Stimulated activated naive CD8-positive, alpha-beta T cell treated with anti-CD3 and anti-CD28 coated beads, Interleukin-15, amount 100 ng/mL, for 72 hours (primary cell): Measurements from ENCODE around the gene IGSF10.

ENCODE experiments used
- ATAC-seq: fragments of 150-1000 bp; cut with Tn5 transposase; 2 replicates; pipeline ENCODE4 v1.10.0; 2021; ENCODE audit warnings: mild to moderate bottlenecking, moderate library complexity
- DNase-seq, 2 donors: peaks; one replicate each; pipeline ENCODE4 v3.0.0; 2021 to 2022
- H3K27ac Mint-ChIP-seq, 2 donors: one replicate each; pipeline ENCODE4 v1.8.0; 2022; ENCODE audit warnings: mild to moderate bottlenecking in 2 of 2, mixed read lengths in 2 of 2, moderate library complexity in 2 of 2
- H3K27me3 Mint-ChIP-seq: one replicate; pipeline ENCODE4 v1.8.0; 2022; ENCODE audit warnings: mixed read lengths
- H3K4me1 Mint-ChIP-seq: one replicate; pipeline ENCODE4 v1.8.0; 2022; ENCODE audit warnings: mild to moderate bottlenecking, mixed read lengths
- H3K4me3 Mint-ChIP-seq, 2 donors: one replicate each; pipeline ENCODE4 v1.8.0; 2022; ENCODE audit warnings: mild to moderate bottlenecking in 2 of 2, mixed read lengths in 2 of 2, moderate library complexity in 1 of 2
- H3K9me3 Mint-ChIP-seq, 2 donors: one replicate each; pipeline ENCODE4 v1.8.0; 2022; ENCODE audit warnings: mixed read lengths in 2 of 2

Gene IGSF10

DNA sequence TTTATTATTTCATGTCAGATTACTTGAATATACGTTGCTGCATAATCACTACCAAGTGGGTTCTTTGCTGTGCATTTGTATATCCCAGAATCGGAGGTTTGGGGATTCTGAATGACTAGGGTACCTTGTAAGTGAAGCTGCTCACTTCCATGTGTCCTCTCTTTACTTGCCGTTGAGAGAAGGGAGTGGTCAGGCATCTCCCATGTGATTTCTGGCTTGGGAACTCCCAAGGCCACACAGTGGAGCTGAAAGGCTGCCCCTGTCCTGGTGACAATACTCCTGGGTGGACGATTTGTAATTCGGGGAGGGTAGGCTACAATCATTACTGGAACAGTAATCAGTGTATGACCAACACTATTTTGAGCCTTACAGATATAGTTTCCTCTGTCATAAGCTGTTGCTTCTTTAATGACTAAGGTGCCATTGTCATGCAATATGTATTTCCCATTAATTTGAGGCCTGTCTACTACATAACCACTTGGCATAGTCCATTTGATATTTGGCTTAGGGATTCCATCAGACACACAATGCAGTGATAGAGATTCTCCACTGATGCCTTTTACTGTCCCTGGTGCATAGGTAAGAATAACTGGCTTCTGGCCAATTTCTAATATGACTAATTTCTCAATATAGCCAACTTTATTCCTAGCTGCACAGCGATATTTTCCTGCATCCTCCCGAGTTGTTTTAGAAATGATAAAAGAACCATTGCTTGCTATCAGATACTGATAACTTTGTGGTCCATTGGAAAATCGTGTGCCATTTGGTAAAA is 24.0 kb downstream of the IGSF10 start:
- no peak overlapping the region for H3K27ac Mint-ChIP-seq

DNA sequence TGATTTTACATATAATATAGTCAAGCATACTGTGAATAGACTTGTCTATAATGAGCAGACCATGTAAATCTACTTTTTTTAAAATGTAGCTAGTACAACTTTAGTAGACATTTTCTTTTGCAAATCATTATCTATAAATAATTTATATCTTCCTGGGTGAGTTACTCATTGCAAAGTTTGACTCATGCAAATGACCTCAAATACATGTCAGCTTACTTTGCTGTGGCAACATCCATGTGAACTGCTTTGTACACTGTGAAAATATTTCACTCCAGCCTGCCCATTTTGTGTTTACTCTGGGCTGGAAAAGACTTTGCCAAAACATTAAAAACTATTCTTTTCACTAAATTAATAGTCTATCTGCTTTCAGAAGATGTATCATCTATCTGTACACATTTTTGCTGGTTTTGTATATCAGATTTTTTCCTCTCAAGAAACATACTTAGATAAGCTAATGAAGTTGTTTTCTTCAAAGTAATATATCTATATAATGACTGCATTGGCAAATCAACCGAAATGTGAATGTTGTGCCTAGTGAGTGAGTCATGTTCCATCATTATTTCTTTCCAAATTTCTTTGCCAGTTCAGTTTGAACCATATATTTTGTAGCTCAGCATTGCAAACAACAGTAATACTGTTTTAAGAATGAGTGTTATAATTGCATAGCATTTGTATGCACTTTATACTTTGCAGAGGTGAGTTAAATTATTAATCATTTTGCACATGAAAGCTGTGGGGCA is 26.5 kb downstream of the IGSF10 start:
- H3K27me3 Mint-ChIP-seq = no peaks in the 10 kb centered on the region
- peaks cover 6 to 13% of the 10 kb centered on the region in 2 donors for H3K9me3 Mint-ChIP-seq
- DNase-seq (no peak), ATAC-seq (no peak)
- H3K4me1 Mint-ChIP-seq = no peaks in the 10 kb centered on the region
- H3K27ac Mint-ChIP-seq = no peak overlapping the region
- H3K4me3 Mint-ChIP-seq = no peak overlapping the region

More for the DNA sequence above, 24.0 kb downstream of the IGSF10 start:
- ATAC-seq (no peak), DNase-seq (no peak)
- Mint-ChIP-seq H3K9me3 (no peaks in the 10 kb centered on the region), H3K4me1 (no peaks in the 10 kb centered on the region), H3K27me3 (no peaks in the 10 kb centered on the region), H3K4me3 (no peak overlapping the region)

DNA sequence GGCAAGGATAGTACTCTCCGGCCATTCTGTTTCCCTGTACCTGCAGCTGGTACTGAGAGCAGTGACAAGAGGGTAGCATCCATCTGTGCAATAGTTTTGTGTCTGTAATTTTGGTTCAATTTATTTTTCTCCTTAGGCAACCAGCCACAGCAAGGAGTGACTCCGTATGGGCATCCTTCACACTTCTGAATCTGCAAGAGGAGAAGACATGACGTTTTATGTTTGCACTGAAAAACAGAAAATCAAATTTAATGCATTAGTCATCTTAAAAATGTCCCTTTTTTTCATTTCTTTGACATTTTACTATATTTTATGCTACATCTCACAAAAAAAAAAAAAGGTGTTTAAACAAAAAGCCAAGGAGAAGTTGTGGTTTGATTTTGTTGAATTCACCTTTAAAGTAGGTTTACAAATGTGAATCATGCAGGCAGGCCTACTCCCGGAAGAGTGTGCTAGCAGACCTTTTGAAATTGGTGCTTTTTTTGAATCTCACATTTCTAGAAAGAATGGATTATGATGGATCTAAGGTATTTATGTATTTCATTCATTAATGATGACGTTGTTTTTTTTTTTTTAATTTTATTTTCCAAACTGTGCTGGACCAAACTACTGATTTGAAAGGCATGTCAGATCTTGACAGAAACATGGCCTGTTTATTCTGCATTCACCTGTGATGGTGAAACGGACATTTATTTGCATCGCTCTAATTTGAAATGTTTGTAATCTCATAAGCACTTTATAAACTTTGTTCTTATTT is 28.1 kb downstream of the IGSF10 start:
- no peak for ATAC-seq
- Mint-ChIP-seq H3K27ac (no peak overlapping the region), H3K4me1 (no peaks in the 10 kb centered on the region), H3K9me3 (peaks cover 6 to 13% of the 10 kb centered on the region in 2 donors), H3K4me3 (no peak overlapping the region), H3K27me3 (no peaks in the 10 kb centered on the region)
- DNase-seq = no peak

DNA sequence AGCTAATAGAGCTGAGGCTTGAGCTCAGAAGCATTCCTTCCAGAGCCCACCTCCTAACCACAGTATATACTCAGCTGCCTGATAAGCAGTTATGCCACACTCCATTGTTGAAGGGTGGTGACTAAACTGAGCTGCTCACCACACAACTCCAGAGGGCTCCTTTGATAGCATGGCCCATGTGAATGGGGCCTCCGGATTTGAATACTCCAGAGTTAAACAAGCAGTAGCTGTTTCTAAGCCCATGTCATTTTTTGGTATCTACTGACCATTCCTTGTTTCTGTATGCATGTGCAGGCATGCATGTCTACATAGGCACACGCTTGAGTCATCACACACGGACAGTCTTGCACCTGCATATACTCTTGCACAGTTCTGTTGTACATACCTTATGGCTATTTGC is 28.9 kb downstream of the IGSF10 start:
- peaks cover 6 to 13% of the 10 kb centered on the region in 2 donors for H3K9me3 Mint-ChIP-seq
- ATAC-seq = no peak
- no peaks in the 10 kb centered on the region for H3K4me1 Mint-ChIP-seq
- H3K27me3 Mint-ChIP-seq = no peaks in the 10 kb centered on the region
- H3K27ac Mint-ChIP-seq = no peak overlapping the region
- H3K4me3 Mint-ChIP-seq = no peak overlapping the region
- no peak for DNase-seq

DNA sequence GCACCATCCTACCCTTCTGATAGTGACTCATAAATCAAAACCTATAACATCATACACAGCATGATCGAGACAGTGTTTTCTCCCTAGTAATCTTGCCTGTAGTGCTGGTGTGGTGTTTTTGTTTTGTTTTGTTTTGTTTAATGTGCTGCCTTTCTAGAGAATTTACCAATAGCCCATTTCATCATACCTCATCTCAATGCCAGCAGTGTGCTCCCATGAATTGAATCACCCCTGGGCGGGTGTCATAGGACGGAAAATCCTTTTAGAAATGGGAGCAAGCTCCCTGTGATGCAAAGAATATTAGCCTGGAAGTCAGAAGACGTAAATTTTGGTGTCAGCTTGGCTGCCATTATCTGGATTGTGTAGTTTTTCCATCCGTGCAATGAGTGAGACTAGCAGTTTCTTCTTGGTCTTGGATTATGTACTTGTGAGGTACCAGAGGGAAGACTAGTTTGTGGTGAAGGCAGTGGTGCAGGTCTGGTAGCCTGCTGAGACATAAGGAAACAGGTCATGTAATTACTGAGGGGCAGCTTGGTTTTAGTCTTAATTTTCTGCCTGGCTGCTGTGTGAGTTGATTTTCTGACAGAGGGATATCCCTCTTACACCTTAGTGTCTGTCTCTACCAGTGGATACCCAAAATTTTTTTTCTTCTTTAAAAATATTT is 29.9 kb downstream of the IGSF10 start:
- ATAC-seq (no peak), DNase-seq (no peak)
- Mint-ChIP-seq H3K4me3 (no peak overlapping the region), H3K9me3 (peaks cover 6 to 13% of the 10 kb centered on the region in 2 donors), H3K27ac (no peak overlapping the region), H3K27me3 (no peaks in the 10 kb centered on the region), H3K4me1 (no peaks in the 10 kb centered on the region)

DNA sequence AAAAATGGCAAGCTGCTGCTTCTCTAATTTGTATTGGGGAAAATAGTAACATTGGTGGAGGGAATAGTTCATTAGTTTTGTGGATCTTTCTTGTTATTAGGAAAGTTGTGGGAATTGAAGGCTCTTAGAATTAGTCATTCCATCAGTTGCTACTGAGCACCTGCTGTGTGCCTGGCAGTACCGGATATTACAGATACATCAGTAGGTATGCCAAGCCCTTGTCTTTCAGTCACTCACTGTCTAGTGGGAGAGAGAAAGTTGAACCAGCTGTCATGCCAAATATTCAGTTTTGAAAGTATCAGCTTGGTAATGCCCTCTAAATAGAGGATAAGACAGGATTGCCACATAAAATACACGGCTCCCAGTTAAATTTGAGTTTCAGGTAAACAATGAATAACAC is 32.5 kb downstream of the IGSF10 start:
- H3K27me3 Mint-ChIP-seq = no peaks in the 10 kb centered on the region
- H3K27ac Mint-ChIP-seq = no peak overlapping the region
- ATAC-seq = no peak

DNA sequence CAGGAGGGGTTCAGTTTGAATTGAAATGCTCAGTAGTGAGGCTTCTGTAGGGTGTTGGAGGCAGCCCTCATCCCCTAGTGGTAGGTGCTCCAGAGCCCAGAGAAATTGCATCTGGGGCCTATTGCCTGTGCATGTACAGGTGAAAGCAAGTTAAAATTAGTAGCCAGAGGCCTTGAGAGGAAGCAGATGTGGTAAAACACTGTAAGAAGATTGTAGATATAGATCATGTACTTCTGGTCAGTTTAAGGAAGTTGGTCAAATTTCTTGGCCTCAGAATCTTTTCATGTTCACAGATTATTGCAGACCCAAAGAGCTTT is 34.6 kb downstream of the IGSF10 start:
- no peak overlapping the region for H3K27ac Mint-ChIP-seq
- ATAC-seq = no peak

More for the DNA sequence above, 32.5 kb downstream of the IGSF10 start:
- H3K4me3 Mint-ChIP-seq = no peak overlapping the region
- DNase-seq = no peak
- H3K9me3 Mint-ChIP-seq = peaks cover 6 to 13% of the 10 kb centered on the region in 2 donors
- H3K4me1 Mint-ChIP-seq = no peaks in the 10 kb centered on the region

DNA sequence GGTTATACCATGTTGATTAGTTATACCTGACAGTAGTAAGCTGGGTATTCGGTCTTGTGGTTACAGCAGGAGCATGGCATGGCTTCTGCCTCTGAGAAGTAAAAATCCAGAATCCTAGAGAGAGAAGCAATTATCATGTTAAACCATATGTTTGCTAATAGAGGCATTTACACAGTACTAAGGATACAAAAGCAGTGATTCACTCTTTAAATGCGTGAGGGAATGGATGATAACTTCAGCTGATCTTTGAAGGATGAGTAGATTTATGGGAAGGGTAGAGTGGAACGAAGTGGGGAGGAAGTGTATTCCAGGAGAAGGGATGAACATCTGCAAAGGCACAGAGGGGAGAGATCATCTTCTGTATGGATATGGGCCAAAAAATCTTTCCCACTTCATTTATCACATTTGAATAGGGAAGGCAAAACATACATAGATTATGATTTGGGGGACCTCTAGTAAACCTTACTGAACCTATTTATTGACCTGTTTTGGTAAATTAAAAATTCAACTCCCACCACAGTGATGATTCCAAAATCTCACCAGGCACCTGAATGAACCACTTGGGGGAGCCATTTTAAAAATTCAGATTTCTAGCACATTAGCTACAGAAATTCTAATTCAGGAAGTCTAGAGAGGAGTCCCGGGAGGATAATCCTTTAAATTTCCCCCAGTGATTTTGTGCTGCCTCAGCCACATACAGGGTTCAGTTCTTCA is 35.1 kb downstream of the IGSF10 start:
- Mint-ChIP-seq H3K27ac (no peak overlapping the region), H3K4me1 (no peaks in the 10 kb centered on the region), H3K4me3 (no peak overlapping the region), H3K27me3 (no peaks in the 10 kb centered on the region), H3K9me3 (peaks cover 2 to 9% of the 10 kb centered on the region in 2 donors)
- DNase-seq (no peak), ATAC-seq (no peak)

More for the DNA sequence above, 34.6 kb downstream of the IGSF10 start:
- no peaks in the 10 kb centered on the region for H3K4me1 Mint-ChIP-seq
- H3K9me3 Mint-ChIP-seq = peaks cover 6 to 13% of the 10 kb centered on the region in 2 donors
- H3K27me3 Mint-ChIP-seq = no peaks in the 10 kb centered on the region
- no peak overlapping the region for H3K4me3 Mint-ChIP-seq
- no peak for DNase-seq

DNA sequence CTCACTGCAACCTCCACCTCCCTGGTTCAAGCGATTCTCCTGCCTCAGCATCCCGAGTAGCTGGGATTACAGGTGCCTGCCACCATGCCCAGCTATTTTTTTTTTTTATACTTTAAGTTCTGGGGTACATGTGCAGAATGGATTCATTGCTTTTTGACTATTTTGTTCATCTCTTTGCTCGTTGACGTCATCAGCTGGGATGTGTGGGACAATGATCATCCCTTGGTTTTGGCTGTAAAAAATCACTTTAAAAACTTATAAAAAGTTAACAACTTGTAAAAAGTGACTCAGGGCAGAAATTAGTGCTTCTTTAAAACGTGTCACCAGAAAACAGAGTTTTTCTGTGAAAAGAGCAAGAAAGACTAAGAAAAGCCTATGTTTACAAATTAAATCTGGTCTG is 37.8 kb downstream of the IGSF10 start:
- no peaks in the 10 kb centered on the region for H3K9me3 Mint-ChIP-seq
- H3K4me1 Mint-ChIP-seq = no peaks in the 10 kb centered on the region
- ATAC-seq = no peak
- DNase-seq = no peak
- H3K27me3 Mint-ChIP-seq = no peaks in the 10 kb centered on the region
- no peak overlapping the region for H3K27ac Mint-ChIP-seq
- no peak overlapping the region for H3K4me3 Mint-ChIP-seq

DNA sequence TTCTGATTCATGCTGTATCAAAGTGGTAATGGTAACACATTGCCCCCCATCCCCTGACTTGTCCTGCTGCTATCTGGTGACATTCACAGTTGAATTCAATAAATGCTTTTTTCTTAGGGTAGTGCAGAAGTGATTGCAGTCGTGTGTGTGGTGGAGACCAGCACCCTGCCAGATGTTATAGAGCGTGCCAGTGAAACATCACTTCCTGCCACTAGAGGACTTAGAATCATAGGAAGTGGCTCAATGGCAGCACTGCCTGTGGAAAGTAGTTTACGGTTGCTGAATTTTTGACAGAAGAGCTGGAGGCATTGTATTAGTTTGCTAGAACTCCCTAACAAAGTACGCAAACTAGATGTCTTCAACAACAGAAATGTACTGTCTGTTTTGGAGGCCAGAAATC is 38.9 kb downstream of the IGSF10 start:
- H3K27me3 Mint-ChIP-seq = no peaks in the 10 kb centered on the region
- DNase-seq = no peak
- H3K27ac Mint-ChIP-seq = no peak overlapping the region
- no peaks in the 10 kb centered on the region for H3K9me3 Mint-ChIP-seq
- no peak overlapping the region for H3K4me3 Mint-ChIP-seq
- ATAC-seq = no peak
- no peaks in the 10 kb centered on the region for H3K4me1 Mint-ChIP-seq

DNA sequence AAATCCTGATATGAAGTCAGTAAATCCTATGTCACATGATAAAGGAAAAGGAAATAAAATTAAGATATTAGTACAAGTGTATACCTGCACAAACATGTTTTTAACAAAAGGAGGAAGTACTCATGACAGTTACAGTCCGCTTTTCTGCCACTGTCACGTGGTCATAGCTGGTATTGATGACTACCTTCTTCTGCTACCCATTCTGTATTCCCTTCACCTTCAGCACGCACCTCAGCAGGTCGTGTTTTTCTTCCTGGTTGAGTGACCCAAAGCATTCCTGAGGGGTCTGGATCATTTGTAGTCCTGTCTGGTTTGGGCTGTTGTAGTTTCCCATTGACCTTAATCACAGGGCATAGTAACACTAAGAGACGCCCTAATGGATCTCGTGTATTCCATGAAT is 41.1 kb downstream of the IGSF10 start:
- ATAC-seq = no peak
- H3K4me1 Mint-ChIP-seq = no peaks in the 10 kb centered on the region
- no peaks in the 10 kb centered on the region for H3K27me3 Mint-ChIP-seq

DNA sequence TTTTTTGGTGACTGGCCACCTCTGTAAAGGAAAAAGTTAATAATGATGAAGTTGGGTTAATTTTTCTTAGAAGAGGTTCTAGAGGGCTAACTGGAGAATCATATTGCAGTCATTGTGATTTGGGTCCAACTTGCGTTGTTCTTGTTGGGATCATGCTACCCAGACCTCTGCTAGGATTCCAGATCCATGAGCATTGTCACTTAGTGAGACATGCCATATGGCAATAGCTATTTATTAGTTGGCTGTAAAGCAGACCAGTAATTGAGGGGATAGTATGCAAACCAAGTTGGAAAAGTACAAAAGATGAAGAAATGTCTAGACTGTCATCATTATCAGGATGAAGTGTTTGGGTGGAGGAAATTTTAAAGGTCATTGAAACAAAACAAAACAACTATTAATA is 45.6 kb downstream of the IGSF10 start:
- no peaks in the 10 kb centered on the region for H3K27me3 Mint-ChIP-seq
- ATAC-seq (no peak), DNase-seq (no peak)
- no peak overlapping the region for H3K27ac Mint-ChIP-seq
- H3K4me3 Mint-ChIP-seq = no peak overlapping the region
- no peaks in the 10 kb centered on the region for H3K9me3 Mint-ChIP-seq
- no peaks in the 10 kb centered on the region for H3K4me1 Mint-ChIP-seq

More for the DNA sequence above, 41.1 kb downstream of the IGSF10 start:
- Mint-ChIP-seq H3K4me3 (no peak overlapping the region), H3K9me3 (no peaks in the 10 kb centered on the region), H3K27ac (no peak overlapping the region)
- no peak for DNase-seq

DNA sequence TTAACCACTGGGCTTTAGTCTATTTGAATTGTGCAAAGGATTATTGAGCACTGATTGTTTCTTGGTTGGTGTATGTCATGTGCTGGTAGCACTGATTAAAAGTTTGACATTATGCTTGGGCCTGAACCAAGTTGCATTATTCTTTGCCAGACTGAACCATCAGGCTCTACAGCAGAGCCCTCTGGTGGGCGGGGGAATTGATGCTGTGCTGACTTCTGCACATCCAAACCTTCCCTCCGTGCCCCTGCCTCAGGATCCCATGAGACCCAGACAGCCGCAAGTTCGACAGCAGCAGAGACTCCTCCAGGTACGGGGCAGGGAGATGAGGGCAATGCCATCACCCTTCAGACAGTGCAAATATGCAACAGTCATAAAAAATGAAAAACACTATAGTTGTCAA is 47.9 kb downstream of the IGSF10 start:
- ATAC-seq (no peak), DNase-seq (no peak)
- Mint-ChIP-seq H3K9me3 (no peaks in the 10 kb centered on the region), H3K27ac (no peak overlapping the region), H3K27me3 (no peaks in the 10 kb centered on the region), H3K4me3 (no peak overlapping the region), H3K4me1 (no peaks in the 10 kb centered on the region)
